ENCODE measurements around the gene PDGFA.

The PDGFA gene

GRCh38 chr7:516606-517456 is 2.8 kb downstream of the PDGFA start:
- peak; percentile 70 for DNase-seq (ENCODE audit: low spot score)

GRCh38 chr7:516216-516605 is 3.4 kb downstream of the PDGFA start:
- no peak for DNase-seq (ENCODE audit: low spot score)

GRCh38 chr7:515628-516027 is 4.0 kb downstream of the PDGFA start:
- DNase-seq (ENCODE audit: low spot score), result no peak

GRCh38 chr7:514651-515598 is 4.7 kb downstream of the PDGFA start:
- DNase-seq (ENCODE audit: low spot score), result no peak

GRCh38 chr7:514242-514641 is 5.4 kb downstream of the PDGFA start:
- DNase-seq (ENCODE audit: low spot score), result no peak

GRCh38 chr7:513521-514166 is 6.0 kb downstream of the PDGFA start:
- DNase-seq (ENCODE audit: low spot score), result no peak

GRCh38 chr7:512541-513311 is 6.9 kb downstream of the PDGFA start:
- no peak for DNase-seq (ENCODE audit: low spot score)

- no peak for DNase-seq (ENCODE audit: low spot score)
Measured at GRCh38 chr7:512146-512510, 7.5 kb downstream of the PDGFA start.

GRCh38 chr7:511476-512145 is 8.0 kb downstream of the PDGFA start:
- no peak for DNase-seq (ENCODE audit: low spot score)

- DNase-seq (ENCODE audit: low spot score), result no peak
Measured at GRCh38 chr7:510782-511281, 8.8 kb downstream of the PDGFA start.

- no peak for DNase-seq (ENCODE audit: low spot score)
Measured at GRCh38 chr7:510131-510481, 9.5 kb downstream of the PDGFA start.

- no peak for DNase-seq (ENCODE audit: low spot score)
Measured at GRCh38 chr7:509426-510130, 10.1 kb downstream of the PDGFA start.

- no peak for DNase-seq (ENCODE audit: low spot score)
Measured at GRCh38 chr7:508461-509170, 11.0 kb downstream of the PDGFA start.

GRCh38 chr7:507623-508300 is 11.9 kb downstream of the PDGFA start:
- no peak for DNase-seq (ENCODE audit: low spot score)

GRCh38 chr7:506921-507622 is 12.6 kb downstream of the PDGFA start:
- no peak for DNase-seq (ENCODE audit: low spot score)

- no peak for DNase-seq (ENCODE audit: low spot score)
Measured at GRCh38 chr7:506391-506831, 13.2 kb downstream of the PDGFA start.

- DNase-seq (ENCODE audit: low spot score), result no peak
Measured at GRCh38 chr7:505171-505570, 14.5 kb downstream of the PDGFA start.

Data from AG08395 (cell line).